Omental fat pad (tissue), 4 donors: ENCODE measurements around the gene KCNQ1OT1. TPM values are rescaled to one million over a fixed set of nuclear protein-coding genes. Genes with fewer than 3 reads are reported as not detected.

ENCODE experiments used
- ATAC-seq: fragments of 150-250 bp; one replicate; pipeline ENCODE4 v1.9.1; 2016; ENCODE audit warnings: mild to moderate bottlenecking, moderate library complexity; ENCODE audit not compliant: low FRiP score
- DNase-seq: peaks from one replicate; pipeline ENCODE4 v3.0.0-alpha.2; 2019; ENCODE audit warnings: low spot score
- CTCF ChIP-seq, 3 donors: fragments of 450-650 bp; IDR thresholded peaks; one replicate each; pipeline ENCODE4 v1.5.1; 2016 to 2017; ENCODE audit warnings: antibody characterized with exemption in 3 of 3, mild to moderate bottlenecking in 3 of 3, moderate library complexity in 2 of 3
- total RNA-seq, 4 donors: library from RNA; depleted of rRNA; stranded (reverse); fragments of >200 nt; gene quantifications; one replicate each; pipeline ENCODE4 v1.1.0, GENCODE V29; 2016

KCNQ1OT1 gene
- total RNA-seq, 4 donors from 2014 or later = 3.4 to 9.7 (median 6.2) TPM

GRCh38 chr11:2651054-2651617, 48.7 kb downstream of the KCNQ1OT1 start:
- no peak for TF ChIP-seq CTCF (IDR thresholded peaks at IDR 0.05)
- ATAC-seq = no peak
- no peak for DNase-seq

GRCh38 chr11:2650343-2650867, 49.4 kb downstream of the KCNQ1OT1 start:
- no peak for TF ChIP-seq CTCF (IDR thresholded peaks at IDR 0.05)
- ATAC-seq = no peak
- DNase-seq = no peak

- no peak for ATAC-seq
- DNase-seq = no peak
- TF ChIP-seq CTCF (IDR thresholded peaks at IDR 0.05) = no peak
Observed at GRCh38 chr11:2649848-2650247, 49.9 kb downstream of the KCNQ1OT1 start.

- no peak for TF ChIP-seq CTCF (IDR thresholded peaks at IDR 0.05)
- DNase-seq (no peak), ATAC-seq (no peak)
Observed at GRCh38 chr11:2649400-2649799, 50.4 kb downstream of the KCNQ1OT1 start.

- TF ChIP-seq CTCF (IDR thresholded peaks at IDR 0.05) = no peak
- DNase-seq = no peak
- no peak for ATAC-seq
Observed at GRCh38 chr11:2647953-2648352, 51.8 kb downstream of the KCNQ1OT1 start.

GRCh38 chr11:2647167-2647566, 52.6 kb downstream of the KCNQ1OT1 start:
- TF ChIP-seq CTCF (IDR thresholded peaks at IDR 0.05) = no peak
- no peak for DNase-seq
- no peak for ATAC-seq

- ATAC-seq (no peak), DNase-seq (no peak)
- no peak for TF ChIP-seq CTCF (IDR thresholded peaks at IDR 0.05)
Observed at GRCh38 chr11:2645779-2646118, 54.0 kb downstream of the KCNQ1OT1 start.
